NCI-H187 treated with DMSO at 0.1 percent for 48 hours (cell line): Measurements from ENCODE around the gene AFDN.

Experiments used
- DNase-seq: peaks from one replicate; lab custom pipeline; 2025; lab: John Stamatoyannopoulos, UW

AFDN gene

DNA sequence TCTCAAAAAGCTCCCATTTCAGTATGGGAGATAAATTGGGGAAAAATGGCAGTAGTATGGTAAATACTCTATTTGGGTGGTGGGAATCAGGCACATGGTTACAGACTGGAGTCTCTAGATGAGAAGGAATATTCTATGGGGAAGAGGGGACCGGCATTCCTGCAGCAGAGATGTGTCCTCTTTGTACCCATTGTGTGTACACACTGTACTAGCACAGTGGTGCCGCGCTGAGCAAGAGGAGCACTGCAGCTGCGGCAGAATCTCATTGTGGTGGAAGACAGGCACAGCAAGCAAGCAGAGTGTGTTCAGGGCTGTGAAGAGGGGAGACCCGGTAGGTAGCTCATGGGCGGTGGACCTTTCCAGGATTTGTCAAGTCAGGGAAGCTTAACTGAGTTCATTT, 13.0 kb downstream of the AFDN start:
- no peak for DNase-seq

DNA sequence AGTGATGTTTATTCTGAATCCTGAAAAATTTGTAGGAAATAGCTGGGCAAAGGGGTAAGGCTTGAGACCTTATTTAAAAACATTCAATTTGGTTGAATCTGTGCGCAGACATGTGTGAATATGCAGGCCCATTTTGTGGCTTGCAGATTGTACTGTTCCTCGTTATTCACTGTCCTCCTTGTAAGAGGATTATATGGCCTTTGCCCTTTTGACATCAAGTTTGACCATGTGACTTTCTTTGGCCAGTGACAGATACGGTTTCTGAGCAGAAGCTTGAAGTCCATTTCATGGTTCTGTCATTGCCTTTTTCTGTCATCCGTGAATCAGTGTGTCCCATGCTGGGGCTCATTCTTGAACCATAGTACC, 13.4 kb downstream of the AFDN start:
- no peak for DNase-seq

DNA sequence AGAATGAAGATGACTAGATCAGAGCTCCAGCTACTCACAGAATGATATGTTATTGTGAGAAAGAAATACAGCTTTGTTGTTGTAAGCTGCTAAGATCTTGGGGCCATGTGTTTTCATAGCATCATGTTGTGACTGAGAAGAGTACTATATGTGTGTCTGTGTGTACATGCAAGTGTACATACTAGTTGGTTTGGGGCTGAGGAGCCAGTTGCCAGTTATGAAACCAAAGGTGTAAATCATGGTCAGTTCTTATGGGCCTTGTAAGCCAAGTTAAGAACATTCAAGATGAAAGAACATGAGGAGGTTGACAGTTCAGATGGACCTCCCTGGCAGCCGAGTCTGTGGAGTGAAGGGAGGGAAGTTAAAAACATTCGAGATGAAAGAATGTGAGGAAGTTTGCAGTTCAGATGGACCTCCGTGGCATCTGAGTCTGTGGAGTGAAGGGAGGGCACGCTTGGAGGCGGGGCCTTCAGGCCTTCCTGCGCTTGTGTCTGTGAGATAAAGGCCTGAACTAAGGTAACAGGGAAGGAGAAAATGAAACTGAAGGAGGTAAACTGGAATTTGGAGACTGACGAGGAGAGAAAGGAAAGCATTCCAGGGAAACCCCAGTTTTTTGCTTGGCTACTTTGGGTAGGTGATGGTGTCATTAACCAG, 13.9 kb downstream of the AFDN start:
- DNase-seq: no peak

DNA sequence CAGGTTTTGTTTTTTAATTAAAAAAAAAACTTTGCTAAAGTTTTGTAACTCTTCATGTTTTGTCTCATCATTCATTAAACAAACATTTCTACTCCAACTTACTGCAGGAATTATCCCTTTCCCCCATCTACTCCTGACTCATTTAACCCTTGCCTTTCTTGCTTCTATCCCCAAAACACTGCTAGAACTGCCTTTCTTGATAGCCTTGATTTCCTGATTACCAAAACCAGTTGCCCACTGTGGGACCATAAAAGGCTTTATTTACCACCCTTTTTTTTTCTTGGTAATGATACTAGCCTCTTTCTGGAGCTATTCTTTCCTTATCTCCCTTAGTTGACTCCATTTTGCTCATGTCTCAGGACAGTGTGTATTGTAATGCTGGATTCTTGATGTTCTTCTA, 15.3 kb downstream of the AFDN start:
- DNase-seq: no peak

DNA sequence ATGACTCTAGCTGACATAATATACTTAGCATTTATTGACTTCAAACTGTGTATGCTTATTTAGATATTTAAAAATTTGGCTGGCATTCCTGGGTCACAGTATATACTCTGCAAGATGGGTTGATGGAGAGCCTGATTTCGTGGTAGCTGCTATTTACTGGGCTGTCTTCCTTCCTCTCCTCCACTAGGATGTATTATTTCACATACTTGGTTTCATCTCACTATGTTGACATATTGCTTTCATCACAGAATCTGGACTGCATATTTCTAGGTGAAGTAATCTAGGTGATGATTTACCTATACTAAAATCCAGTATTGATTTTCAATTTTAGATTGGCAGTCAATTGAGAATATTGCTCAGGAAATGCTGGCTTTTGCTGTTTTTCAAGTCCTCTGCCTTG, 15.7 kb downstream of the AFDN start:
- DNase-seq: no peak

DNA sequence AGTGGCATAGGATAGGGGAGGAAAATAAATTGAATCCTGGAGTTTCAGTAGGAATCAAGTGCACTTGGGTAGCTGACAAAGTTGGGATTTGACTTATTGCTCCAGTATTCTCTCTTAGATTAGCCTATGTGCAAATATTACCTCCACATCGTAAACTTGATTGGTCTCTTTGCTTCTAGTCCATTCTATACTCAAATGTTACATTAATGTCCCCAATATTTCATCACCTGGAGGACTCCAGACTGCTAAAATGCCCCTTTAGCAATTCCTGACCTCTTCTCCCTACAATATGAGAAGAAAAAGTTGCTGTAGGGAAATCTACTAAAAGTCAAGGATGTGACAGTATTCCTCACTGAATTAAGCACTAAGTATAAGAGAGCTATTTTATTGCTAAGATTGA, 16.3 kb downstream of the AFDN start:
- no peak for DNase-seq

DNA sequence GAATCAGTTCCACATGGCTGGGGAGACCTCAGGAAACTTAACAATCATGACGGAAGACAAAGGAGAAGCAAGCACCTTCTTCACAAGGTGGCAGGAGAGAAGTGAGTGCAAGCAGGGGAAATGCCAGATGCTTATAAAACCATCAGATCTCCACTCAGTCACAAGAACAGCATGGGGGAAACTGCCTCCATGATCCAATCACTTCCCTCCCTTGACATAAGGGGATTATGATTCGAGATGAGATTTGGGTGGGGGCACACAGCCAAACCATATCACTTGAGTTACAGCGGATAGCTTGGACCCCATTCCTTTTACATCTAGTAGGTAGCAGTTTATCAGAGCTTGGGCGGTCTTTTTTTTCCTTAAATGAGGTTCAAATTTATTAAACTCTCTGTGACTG, 19.1 kb downstream of the AFDN start:
- no peak for DNase-seq

DNA sequence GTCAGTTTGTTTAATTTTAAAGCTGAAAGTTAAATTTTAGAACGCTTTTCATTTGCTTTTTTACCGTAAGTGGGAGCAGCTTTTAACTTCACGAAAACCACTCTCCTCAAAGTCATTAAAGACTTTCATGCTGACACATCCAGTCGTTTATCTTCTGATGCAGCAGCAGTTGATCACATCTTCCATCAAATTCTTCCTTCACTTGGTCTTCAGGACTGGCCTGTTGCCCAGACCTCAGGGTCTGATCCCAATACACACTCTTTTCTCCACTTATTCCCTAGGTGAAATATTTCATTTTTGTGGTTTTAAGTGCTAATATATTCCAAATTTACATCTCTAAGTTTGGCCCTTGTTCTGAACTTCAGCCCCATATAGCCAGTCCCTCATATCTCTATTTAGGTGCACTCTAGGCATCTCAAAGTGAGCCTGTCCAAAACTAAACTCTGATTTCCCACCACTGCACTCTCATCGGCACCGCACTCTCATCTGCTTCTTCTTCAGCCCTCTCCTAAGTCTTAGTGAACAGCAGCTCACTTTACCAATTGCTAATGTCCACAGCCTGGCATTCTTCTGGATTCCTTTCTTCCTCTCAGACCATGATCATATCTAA, 20.4 kb downstream of the AFDN start:
- DNase-seq: no peak

DNA sequence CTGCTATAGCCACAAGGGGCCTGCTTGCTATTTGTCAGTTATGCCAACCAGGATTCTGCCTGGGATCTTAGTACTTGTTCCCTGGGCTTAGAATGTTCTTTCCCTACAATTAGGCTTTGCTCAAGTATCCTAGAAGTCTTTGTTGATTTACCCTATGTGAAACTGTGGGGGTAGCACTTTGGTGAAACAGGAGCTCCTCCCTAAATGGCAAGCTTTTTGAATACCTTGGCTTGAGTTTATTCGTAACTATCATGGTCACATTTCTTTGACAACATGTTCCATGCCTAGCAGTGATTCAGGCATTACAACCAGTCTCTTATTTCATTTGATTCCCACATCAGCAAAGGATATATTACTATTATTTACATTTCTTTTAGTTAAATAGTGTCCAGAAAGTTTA, 21.2 kb downstream of the AFDN start:
- DNase-seq: no peak

DNA sequence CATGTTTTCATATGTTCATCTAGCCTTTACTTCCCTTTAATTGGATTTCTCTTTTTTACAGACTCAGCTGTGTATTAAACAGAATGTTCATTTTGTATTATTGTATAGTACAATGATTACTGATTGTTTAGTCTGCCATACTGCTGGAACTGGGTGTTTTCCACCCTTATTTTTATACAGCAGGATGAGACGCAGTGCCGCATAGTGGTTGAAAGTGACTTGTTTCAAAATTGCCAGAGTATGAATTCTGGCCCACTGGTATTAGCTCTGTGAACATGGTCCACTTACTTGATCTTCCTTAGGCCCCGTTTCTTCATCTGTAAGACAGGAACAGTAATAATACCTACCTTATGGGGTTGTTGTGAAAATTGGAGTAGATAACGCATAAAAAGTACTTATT, 22.1 kb downstream of the AFDN start:
- no peak for DNase-seq

DNA sequence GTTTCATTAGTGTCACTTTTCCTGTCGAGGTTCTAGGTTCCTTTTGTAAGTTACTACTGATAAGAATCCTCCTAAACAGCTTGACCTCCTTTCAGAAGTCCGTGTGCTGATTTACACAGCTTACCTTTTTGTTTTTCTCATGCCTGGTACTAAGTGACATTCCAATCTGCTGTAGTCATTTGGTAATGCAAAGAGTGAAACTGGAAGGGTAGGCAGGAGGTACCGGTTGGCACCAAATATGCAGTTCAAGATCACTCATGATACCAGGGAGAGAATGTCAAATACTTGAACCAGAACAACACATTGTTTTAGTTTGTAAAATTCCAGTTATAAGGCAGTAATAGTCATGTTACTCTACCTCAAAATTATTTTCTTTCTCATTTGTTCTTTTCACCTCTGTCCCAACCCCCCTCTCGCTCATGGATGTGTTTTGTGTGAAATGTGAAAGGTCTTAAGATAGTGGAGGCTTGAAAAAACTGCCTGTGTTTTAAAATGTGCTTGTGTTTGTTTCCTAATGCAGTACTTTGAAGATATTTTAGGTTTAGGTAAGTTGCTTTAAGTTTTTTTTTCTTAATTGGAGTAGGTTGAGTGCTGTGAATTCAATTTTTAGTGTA, 23.2 kb downstream of the AFDN start:
- DNase-seq: no peak

DNA sequence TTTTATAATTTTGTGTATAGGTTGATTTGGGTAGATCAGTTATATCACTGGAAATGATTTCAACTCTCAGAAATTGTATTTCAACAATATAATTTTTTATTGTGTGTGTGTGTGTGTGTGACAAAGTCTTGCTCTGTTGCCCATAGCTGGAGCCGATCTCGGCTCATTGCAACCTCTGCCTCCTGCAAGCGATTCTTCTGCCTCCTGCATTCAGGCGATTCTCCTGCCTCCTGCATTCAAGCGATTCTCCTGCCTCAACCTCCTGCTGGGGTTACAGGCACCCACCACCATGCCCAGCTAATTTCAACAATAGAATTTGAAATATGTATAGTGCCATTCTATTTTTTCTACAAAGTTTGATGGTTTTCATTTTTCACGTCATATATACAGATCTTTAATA, 24.1 kb downstream of the AFDN start:
- DNase-seq: no peak

DNA sequence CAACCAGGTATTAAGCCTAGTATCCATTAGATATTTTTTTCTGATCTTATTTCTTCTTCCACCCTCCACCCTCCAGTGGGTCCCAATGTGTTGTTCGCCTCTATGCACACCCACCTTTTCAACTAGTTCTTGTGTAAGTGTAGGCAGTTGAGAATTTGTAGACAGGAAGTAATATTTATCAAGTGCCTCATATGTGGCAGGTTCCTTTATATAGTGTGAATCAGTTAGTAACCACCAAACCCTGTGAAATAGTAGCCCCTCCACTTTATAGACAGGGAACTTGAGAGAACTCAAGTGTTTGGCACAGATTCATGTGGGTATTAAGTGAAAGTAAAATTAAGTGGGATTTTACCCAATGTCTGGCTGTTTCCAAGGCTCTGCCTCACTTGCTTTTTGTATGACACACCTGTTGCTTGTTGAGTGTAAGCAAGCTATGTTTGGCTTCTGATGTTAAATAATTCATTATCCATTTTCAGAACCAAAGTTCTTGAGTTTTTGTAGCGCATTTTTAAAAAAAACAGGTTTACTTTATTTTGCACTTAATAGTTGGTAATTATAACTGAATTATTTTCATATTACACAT, 24.8 kb downstream of the AFDN start:
- DNase-seq: no peak

DNA sequence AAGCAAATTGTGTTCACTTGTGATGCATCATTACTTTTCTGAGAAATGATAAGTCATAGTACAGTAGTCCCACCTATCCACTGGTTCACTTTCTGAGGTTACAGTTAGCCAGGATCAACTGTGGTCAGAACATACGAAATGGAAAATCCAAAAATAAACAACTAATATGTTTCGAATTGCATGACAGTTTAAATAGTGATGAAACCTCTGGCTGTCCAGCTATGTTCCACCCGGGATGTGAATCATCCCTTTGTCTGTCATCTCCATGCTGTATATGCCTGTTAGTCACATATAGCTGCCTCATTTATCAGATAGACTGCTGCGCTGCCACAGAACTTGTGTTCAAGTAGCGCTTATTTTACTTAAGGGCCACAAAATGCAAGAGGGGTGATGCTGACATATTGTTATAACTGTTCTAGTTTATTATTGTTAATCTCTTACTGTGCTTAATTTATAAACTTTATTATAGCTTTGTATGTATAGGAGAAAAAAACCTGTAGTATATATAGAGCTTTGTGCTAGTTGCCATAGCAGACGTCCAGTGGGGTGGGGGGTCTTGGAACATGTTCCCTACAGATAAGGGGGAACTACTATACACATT, 29.2 kb downstream of the AFDN start:
- no peak for DNase-seq

DNA sequence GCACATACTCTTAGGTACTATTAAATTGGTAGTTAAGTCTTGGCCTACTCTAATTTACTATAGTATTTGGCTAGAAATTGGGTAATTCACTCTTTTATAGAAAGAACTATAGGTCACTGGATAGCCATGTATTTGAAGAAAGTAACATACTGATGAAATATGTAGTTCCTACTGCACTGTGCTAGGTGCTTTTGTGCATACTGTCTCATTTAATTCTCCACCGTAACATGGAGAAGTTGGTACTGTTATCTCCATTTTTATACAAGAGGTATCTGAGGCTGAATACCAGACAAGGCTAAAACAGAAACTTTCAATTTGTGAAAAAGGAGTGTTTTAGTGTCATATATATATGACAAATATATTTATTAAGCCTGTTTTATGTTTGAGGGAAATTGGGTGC, 29.8 kb downstream of the AFDN start:
- DNase-seq: no peak

DNA sequence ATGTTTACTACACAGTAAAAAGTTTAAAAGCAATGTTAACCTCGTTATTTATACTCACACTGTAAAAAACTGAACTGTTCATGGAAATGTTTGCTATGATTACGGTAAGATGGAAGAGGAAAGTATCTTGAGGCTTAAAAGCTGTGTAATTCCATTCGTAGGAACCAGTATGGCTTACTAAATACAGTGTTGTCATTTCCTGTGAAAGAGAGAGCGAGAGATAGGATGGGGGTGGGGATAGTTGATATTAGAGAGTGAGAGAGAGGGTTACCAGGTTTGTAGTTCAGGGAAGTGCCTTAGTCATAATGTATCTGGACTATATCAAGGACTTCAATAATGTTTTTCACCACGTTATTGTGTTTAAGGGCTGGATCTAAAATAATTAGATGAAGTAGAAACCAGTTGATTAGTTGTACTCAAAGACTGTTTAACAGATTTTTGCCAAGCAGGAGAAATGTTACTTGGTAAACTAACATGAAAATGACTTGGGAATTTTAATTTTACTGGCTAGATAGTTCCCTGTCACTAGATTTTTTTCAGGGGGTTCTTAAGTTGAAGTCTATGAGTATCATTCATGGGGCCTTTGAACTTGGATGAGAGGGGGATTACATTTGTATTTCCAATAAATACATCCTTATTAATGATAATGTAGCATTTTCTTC, 30.4 kb downstream of the AFDN start:
- no peak for DNase-seq

DNA sequence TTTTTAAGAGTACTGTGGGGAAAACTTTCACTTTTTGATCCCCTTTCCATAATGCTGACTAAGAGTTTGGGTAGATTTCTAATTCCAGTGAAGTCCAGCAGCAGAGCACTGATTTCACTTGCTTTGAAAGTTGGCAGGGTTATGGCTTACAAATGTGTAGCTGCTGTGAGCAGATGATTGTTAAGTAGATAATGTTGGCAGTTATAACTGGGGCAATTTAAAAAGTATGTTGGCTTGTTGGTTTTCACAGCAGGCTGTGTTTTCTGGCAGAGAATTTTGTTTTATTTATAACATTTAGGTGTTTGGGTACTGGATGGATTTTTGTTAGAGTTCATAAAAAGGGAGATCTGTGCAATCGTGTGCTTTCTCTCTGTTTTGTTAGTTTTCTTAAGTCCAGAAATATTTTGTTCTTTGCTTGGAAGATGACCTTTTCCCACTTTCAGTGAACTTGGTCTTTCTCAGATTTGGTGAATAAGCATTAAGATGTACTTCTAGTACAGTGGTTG, 31.4 kb downstream of the AFDN start:
- DNase-seq: no peak

DNA sequence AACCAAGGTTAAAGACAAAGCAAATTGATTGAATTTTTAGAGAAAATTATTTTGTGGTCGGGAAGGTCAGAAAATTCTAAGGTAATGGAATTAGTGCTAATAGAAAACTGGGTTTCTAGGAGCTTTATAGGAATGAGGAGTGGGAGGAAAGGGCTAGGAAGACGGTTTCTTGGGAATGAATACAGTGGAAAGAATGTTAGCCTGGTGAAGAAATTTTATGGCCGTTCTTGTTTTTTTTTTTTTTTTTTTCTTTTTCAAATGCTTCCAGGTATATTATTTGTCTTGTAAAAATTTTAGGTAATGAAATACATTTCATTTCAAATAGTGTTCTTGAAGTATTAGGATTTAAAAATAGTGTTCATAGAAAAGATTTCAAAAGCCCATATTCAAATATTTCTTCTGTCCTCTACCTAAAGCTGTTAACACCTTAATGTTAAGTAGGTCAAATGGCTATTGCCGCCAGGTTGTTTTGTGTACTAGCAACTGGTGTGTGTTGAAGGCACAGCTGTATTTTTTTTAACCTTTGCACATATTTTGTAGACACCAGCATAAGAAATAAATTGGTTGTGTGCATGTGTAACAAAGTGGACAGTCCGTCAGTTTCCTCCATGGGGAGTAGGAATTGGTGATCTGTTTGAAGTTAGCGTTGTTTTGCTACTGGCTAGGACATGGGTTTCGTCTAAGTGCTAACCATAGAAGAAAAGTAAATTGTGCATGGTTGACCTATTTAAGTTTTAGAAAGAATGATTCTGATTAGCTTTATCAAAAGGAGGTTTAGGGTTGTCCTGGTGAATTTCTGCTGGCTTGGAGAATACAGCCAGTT, 32.3 kb downstream of the AFDN start:
- no peak for DNase-seq

DNA sequence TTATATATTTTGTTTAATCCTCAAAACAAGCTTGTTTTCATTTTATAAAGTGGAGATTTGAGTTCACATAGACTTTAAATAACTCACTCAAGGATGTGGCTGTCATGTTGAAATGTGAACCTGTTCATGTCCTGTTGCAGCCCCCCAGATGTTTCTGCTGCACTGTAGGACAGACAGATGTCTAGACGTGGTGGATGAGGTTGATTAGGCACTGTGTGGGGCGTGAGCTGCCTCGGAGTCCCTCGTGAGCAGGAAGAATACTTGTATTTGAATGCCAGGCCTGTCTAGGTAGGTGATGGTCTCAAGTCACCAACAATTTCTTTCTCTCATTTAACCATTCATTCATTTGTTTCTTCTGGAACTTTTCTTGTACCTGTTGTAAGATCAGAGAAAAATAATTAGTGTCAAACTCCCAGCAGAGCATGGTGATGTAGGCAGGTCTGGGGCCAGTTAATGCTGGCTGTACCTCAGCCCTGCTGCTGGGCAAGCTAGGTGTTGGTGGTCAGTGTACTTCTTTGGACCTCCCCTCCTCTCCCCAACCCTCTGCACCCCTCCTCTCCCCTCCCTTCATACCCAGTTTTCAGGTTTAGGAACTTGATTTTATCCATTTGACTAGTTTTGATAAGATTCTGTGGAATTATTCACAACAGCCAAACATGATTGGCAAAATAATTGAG, 34.0 kb downstream of the AFDN start:
- DNase-seq: no peak

DNA sequence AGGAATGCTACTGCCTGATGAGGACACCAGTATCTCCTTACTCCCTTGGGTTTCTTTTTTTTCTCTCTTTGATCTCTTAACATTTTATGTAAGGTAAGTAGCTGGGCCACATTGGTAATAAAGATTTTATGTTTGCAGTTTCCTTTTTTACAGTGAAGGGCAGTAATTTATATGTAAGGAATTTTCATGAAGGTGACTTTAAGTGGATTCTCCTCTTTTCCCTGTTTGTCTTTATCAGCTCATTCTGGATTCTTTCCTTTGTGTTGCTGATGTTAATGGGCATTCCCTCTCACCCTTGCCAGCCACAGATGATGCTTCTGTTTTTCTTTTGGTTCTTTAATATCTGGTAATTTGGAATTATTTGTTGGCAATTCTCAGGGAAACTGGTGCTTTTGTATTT, 34.7 kb downstream of the AFDN start:
- no peak for DNase-seq

DNA sequence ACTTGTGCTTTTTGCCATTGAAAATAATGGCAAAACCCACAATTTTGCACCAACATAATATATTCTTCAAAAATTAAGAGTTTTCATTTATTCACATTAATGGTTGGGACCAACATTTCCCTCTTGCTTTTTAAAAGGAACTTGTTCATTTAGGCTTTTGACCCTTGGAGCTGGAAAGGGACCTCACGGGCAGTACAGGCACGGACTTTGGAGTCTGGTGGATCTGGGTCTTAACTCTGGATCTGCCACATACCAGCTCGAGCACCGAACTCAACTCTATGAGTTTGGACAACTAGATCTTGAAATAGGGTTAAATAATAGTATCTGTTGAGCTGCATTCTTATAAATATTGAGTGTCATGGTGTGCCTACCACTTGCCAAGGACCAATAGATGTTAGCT, 37.2 kb downstream of the AFDN start:
- DNase-seq: no peak
